ENCODE data around the gene ADAP1. TPM values are rescaled to one million over a fixed set of nuclear protein-coding genes. Genes with fewer than 3 reads are reported as not detected.
"Not testable (repeated sequence)": the region's sequence is repeated elsewhere in the genome, so short reads cannot be mapped to it uniquely, and the experiment has no call there.

ADAP1 gene
- polyA plus RNA-seq, 2 donors, result 5.8 to 25.7 TPM

DNA sequence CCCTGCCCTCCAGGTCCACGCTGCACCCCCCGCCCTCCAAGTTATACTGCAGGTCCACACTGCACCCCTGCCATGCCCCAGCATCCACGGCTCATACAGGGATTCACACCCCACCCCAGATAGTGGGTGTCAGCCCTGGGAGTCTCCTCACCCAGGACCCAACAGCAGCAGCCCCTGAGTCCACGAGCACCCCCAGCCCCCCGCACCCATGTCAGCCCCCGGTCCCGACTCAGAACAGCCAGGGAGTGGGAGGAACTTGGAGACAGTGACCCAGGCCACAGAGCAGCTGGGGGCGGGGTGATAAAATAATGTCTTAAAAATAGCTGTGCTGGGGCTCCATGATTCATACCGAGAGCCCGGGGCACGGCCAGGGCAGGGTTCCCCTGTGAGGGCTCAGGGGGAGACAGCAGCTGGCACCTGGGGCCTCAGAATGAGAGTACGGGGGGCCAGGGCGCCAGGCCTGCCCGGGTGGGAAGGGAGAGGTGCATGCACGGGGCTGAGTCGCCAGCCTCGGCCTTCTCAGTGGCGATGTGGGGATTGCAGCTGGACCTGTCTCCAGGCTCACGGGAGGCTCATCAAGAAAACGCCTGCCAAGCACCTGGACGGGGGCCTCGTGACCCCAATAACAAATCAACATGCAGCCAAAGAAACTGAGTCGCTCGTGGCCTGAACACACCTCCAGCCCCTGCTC, 29.8 kb downstream of the ADAP1 start:
- 60 to 69% methylated on average over 24 of the region's 24 CpGs for whole genome bisulfite sequencing, 2 donors
- Histone ChIP-seq H3K27me3 (ENCODE audit: control insufficient read depth in 1 of 2, insufficient read depth in 2 of 2, low read length in 2 of 2) (no peaks in the 10 kb centered on the region), H3K4me1 (ENCODE audit: control insufficient read depth in 2 of 2, insufficient read depth in 2 of 2, low read length in 1 of 2) (peaks cover 2% of the 10 kb centered on the region in 2 donors), H3K36me3 (ENCODE audit: control insufficient read depth in 2 of 2, insufficient read depth in 2 of 2, low read length in 1 of 2) (no peaks in the 10 kb centered on the region), H3K27ac (ENCODE audit: low read depth in 2 of 2, low read length in 1 of 2) (no peak overlapping the region), H3K9me3 (ENCODE audit: control insufficient read depth in 2 of 2, insufficient read depth in 1 of 2, low read depth in 1 of 2, low read length in 1 of 2) (no peaks in the 10 kb centered on the region), H3K4me3 (ENCODE audit: low read depth in 1 of 2, low read length in 2 of 2) (no peak overlapping the region)

DNA sequence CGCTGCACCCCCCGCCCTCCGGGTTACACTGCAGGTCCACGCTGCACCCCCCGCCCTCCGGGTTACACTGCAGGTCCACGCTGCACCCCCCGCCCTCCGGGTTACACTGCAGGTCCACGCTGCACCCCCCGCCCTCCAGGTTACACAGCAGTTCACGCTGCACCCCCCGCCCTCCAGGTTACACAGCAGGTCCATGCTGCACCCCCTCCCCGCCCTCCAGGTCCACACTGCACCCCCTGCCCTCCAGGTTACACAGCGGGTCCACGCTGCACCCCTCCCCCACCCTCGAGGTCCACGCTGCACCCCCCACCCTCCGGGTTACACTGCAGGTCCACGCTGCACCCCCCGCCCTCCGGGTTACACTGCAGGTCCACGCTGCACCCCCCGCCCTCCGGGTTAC, 30.4 kb downstream of the ADAP1 start:
- 73 to 75% methylated on average over 10 to 25 of the region's 25 CpGs for WGBS, 2 donors
- not testable (repeated sequence) for H3K4me3 ChIP-seq (ENCODE audit: low read depth in 1 of 2, low read length in 2 of 2); H3K27me3 ChIP-seq (ENCODE audit: control insufficient read depth in 1 of 2, insufficient read depth in 2 of 2, low read length in 2 of 2); H3K4me1 ChIP-seq (ENCODE audit: control insufficient read depth in 2 of 2, insufficient read depth in 2 of 2, low read length in 1 of 2); H3K9me3 ChIP-seq (ENCODE audit: control insufficient read depth in 2 of 2, insufficient read depth in 1 of 2, low read depth in 1 of 2, low read length in 1 of 2); H3K36me3 ChIP-seq (ENCODE audit: control insufficient read depth in 2 of 2, insufficient read depth in 2 of 2, low read length in 1 of 2)
- peak overlapping the region in 1 of 2 donors; percentile 36 for H3K27ac ChIP-seq (ENCODE audit: low read depth in 2 of 2, low read length in 1 of 2)

DNA sequence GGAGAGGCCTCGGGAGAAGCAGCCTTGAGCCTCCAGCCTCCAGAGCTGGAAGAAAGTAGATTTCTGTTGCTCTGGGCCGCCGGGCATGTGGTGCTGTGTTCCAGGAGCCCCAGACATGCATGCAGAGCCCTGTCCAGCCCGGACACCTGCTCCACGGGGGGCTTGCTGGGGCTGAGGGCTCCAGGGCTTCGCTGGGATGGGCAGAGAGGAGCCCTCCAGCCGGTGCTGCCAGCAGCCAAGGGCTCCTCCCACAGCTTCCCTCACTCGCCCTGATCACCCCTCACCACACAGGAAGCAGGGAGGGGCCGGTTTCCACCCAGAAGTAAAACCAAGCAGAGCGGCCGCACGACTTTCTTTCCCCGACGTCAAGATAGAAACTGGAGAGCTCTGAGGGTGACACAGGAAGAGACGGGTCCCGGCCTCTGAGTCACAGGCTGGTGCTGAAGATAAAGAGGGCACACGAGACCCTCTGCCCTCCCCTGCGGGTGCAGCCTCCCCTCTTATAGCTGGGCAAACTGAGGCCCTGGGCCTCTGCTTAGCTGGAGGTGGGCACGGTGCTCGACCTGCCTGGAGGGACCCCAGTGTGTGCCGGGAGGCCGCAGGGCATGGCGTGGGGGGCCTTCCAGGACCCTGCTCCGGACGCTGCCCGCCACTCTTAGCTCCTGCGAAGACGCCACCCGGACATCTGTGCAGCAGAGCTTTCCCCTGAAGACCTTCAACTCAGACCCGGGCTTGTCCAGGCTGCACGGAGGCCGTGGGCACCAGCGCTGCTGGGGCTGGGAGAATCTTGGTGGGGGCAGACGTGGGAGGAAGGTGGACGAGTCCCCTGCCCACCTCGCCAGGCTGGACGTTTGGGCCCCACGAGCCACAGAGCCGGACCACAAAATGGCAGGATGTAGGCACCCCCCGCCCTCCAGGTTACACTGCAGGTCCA, 31.1 kb downstream of the ADAP1 start:
- no peak overlapping the region for H3K4me3 ChIP-seq (ENCODE audit: low read depth in 1 of 2, low read length in 2 of 2)
- H3K4me1 ChIP-seq (ENCODE audit: control insufficient read depth in 2 of 2, insufficient read depth in 2 of 2, low read length in 1 of 2), result peaks cover 2% of the 10 kb centered on the region in 2 donors
- peak overlapping the region; percentile 45 to 59 for H3K27ac ChIP-seq (ENCODE audit: low read depth in 2 of 2, low read length in 1 of 2)
- no peaks in the 10 kb centered on the region for H3K9me3 ChIP-seq (ENCODE audit: control insufficient read depth in 2 of 2, insufficient read depth in 1 of 2, low read depth in 1 of 2, low read length in 1 of 2)
- H3K36me3 ChIP-seq (ENCODE audit: control insufficient read depth in 2 of 2, insufficient read depth in 2 of 2, low read length in 1 of 2), result no peaks in the 10 kb centered on the region
- H3K27me3 ChIP-seq (ENCODE audit: control insufficient read depth in 1 of 2, insufficient read depth in 2 of 2, low read length in 2 of 2), result no peaks in the 10 kb centered on the region
- 55 to 65% methylated on average over 38 to 40 of the region's 40 CpGs for WGBS, 2 donors

DNA sequence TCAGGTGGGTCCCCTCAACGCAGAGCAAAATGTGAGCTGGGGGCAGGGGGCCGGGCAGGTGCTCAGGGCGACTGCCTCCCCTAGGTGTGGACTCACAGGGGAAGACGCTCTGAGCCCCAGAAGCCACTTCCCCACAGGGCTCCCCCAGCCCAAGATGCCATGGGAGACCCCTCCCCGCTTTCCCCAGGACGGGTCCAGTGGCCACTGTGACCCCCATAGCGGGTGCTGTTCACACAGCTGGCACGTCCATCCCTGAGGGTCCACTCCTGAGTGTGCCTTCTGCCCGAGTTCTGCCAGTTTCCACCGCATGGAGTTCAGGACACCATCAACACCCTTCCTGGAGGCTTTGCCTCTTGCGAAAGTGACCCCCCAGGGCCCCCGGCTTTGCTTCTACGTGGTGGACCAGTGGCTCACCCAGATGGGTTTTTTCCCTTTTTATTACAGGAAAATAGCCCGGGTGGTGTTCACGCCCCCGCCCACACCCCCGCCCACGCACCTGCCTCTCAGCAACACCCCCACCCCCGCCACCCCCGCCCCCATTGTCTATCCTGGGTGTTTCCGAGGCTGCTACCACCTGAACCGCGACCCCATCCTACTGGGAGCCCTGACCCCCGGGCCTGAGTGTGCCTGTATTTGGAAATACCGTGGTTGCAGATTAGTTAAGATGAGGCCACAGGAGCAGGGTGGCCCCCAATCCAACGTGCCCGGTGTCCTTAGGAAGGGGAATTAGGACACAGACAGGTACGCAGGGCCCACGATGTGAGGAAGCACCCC, 32.0 kb downstream of the ADAP1 start:
- peaks cover 2% of the 10 kb centered on the region in 2 donors for H3K4me1 ChIP-seq (ENCODE audit: control insufficient read depth in 2 of 2, insufficient read depth in 2 of 2, low read length in 1 of 2)

DNA sequence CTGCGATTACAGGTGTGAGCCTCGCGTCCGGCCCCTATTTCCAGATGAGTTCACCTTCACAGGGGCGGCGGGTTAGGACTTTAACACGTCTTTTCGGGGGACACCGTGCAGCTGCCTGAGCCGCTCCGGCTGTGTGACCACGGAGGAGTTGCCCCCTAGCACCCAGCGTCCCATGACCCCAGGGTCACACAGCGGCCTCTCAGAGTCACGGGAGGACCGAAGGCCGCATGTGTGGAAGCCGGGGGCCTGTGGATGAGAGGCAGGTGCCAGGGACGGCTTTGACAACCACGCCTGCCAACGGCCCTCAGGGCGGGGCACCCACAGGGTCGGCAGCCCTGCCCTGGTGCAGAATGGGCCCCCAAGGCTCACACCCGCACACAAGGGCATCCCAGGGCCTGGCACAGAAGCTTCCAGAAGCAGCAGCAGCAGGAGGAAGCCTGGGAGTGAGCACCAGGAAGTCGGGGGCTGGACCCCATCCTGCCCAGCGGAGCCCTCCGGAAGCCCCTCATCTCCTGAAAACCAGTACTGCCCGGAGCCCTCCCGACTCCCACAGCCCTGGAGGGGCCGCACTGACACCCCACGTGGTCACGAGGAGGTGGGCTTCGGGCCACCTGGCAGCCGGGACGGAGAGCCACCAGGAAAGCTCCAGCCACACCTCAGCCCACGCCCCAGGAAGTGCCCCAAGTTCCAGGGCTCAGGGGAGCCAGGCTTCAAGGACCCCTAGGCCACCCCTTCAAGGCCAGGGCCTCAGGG, 32.7 kb downstream of the ADAP1 start:
- Histone ChIP-seq H3K4me1 (ENCODE audit: control insufficient read depth in 2 of 2, insufficient read depth in 2 of 2, low read length in 1 of 2) (peaks cover 2% of the 10 kb centered on the region in 2 donors), H3K36me3 (ENCODE audit: control insufficient read depth in 2 of 2, insufficient read depth in 2 of 2, low read length in 1 of 2) (no peaks in the 10 kb centered on the region), H3K9me3 (ENCODE audit: control insufficient read depth in 2 of 2, insufficient read depth in 1 of 2, low read depth in 1 of 2, low read length in 1 of 2) (no peaks in the 10 kb centered on the region), H3K4me3 (ENCODE audit: low read depth in 1 of 2, low read length in 2 of 2) (no peak overlapping the region), H3K27ac (ENCODE audit: low read depth in 2 of 2, low read length in 1 of 2) (no peak overlapping the region), H3K27me3 (ENCODE audit: control insufficient read depth in 1 of 2, insufficient read depth in 2 of 2, low read length in 2 of 2) (no peaks in the 10 kb centered on the region)
- WGBS, 2 donors, result 64 to 67% methylated on average over 36 of the region's 36 CpGs

More for the DNA sequence above, 32.0 kb downstream of the ADAP1 start:
- Histone ChIP-seq H3K4me3 (ENCODE audit: low read depth in 1 of 2, low read length in 2 of 2) (no peak overlapping the region), H3K9me3 (ENCODE audit: control insufficient read depth in 2 of 2, insufficient read depth in 1 of 2, low read depth in 1 of 2, low read length in 1 of 2) (no peaks in the 10 kb centered on the region), H3K27me3 (ENCODE audit: control insufficient read depth in 1 of 2, insufficient read depth in 2 of 2, low read length in 2 of 2) (no peaks in the 10 kb centered on the region), H3K27ac (ENCODE audit: low read depth in 2 of 2, low read length in 1 of 2) (peak overlapping the region; percentile 45 to 48), H3K36me3 (ENCODE audit: control insufficient read depth in 2 of 2, insufficient read depth in 2 of 2, low read length in 1 of 2) (no peaks in the 10 kb centered on the region)
- 65 to 66% methylated on average over 26 to 29 of the region's 29 CpGs for WGBS, 2 donors

DNA sequence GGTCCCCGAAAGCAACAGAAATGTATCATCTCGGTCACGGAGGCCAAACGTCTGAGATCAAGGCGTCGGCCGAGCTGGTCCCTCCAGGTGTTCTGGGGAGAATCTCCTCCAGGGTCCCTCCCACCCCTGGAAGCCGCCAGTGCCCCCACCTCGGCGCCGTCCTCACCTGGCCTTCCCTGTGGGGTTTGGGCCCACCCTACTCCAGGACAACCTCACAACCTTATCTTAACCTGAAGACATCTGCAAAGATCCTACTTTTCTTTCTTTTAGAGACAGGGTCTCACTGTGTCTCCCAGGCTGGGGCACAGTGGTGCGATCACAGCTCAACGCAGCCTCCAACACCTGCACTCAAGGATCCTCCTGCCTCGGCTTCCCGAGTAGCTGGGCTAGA, 33.4 kb downstream of the ADAP1 start:
- no peaks in the 10 kb centered on the region for H3K9me3 ChIP-seq (ENCODE audit: control insufficient read depth in 2 of 2, insufficient read depth in 1 of 2, low read depth in 1 of 2, low read length in 1 of 2)
- H3K36me3 ChIP-seq (ENCODE audit: control insufficient read depth in 2 of 2, insufficient read depth in 2 of 2, low read length in 1 of 2), result no peaks in the 10 kb centered on the region
- H3K4me1 ChIP-seq (ENCODE audit: control insufficient read depth in 2 of 2, insufficient read depth in 2 of 2, low read length in 1 of 2), result peaks cover 2 to 9% of the 10 kb centered on the region in 2 donors
- H3K4me3 ChIP-seq (ENCODE audit: low read depth in 1 of 2, low read length in 2 of 2), result no peak overlapping the region
- no peaks in the 10 kb centered on the region for H3K27me3 ChIP-seq (ENCODE audit: control insufficient read depth in 1 of 2, insufficient read depth in 2 of 2, low read length in 2 of 2)
- WGBS, 2 donors, result 91 to 92% methylated on average over 15 of the region's 15 CpGs
- H3K27ac ChIP-seq (ENCODE audit: low read depth in 2 of 2, low read length in 1 of 2), result no peak overlapping the region

DNA sequence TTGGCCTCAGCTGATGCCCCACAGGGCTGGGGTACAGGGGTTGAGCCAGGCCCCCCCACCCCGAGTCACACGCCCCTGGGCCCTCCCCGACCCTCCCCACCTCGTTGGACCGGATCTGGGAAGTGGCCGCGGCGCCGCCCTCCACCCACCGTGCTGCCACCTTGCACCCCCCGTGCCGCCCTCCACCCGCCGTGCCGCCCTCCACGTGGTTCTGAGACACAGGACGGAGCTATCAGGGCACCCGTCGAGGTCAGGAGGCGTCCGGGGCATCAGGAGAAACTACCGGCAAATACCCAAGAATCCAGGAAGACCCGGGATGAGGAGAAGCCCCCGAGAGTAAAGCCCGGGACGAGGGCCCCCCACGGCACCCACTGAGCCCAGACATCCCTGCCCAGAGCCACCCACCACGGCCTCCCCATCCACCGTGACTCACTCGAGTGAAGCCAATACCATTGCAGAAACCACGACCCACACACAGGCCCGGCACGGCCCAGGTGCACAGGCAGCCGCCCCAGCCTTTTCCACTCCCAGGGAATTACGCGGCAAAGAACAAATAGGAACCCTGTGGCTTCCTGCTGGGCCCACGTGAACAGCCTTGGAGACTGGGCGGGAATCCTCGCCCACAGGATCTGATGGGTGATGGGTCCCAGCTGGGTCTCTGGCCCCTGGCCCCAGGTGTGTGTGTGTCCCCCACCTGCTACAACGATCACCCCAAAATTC, 34.0 kb downstream of the ADAP1 start:
- H3K4me1 ChIP-seq (ENCODE audit: control insufficient read depth in 2 of 2, insufficient read depth in 2 of 2, low read length in 1 of 2), result peaks cover under 1 to 9% of the 10 kb centered on the region in 2 donors
- H3K9me3 ChIP-seq (ENCODE audit: control insufficient read depth in 2 of 2, insufficient read depth in 1 of 2, low read depth in 1 of 2, low read length in 1 of 2), result no peaks in the 10 kb centered on the region
- no peak overlapping the region for H3K4me3 ChIP-seq (ENCODE audit: low read depth in 1 of 2, low read length in 2 of 2)
- WGBS, 2 donors, result 77 to 79% methylated on average over 40 of the region's 40 CpGs
- H3K36me3 ChIP-seq (ENCODE audit: control insufficient read depth in 2 of 2, insufficient read depth in 2 of 2, low read length in 1 of 2), result no peaks in the 10 kb centered on the region
- H3K27me3 ChIP-seq (ENCODE audit: control insufficient read depth in 1 of 2, insufficient read depth in 2 of 2, low read length in 2 of 2), result no peaks in the 10 kb centered on the region
- H3K27ac ChIP-seq (ENCODE audit: low read depth in 2 of 2, low read length in 1 of 2), result no peak overlapping the region

DNA sequence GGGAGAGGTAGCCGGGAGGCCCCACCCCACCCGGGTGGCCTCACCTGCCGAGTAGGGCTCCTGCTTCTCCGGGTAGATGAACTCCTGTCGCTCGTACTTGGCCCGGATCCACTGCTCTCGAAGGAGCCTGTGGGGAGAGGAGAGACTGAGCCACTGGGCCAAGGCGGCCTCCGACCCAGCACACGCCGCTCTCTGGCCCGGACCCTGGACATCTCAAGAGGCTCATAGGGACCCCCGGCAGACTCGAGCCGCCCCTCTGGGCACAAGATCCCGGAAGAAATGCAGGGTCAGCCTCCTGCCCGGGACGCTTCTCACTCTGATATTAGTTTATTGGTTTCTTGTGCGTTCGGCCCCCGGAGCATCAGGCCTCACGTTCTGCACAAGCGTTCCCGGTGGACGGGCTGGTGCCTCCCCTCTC, 34.5 kb downstream of the ADAP1 start:
- peaks cover 0 to 9% of the 10 kb centered on the region in 2 donors for H3K4me1 ChIP-seq (ENCODE audit: control insufficient read depth in 2 of 2, insufficient read depth in 2 of 2, low read length in 1 of 2)
- H3K27ac ChIP-seq (ENCODE audit: low read depth in 2 of 2, low read length in 1 of 2), result no peak overlapping the region
- no peak overlapping the region for H3K4me3 ChIP-seq (ENCODE audit: low read depth in 1 of 2, low read length in 2 of 2)
- H3K27me3 ChIP-seq (ENCODE audit: control insufficient read depth in 1 of 2, insufficient read depth in 2 of 2, low read length in 2 of 2), result no peaks in the 10 kb centered on the region
- no peaks in the 10 kb centered on the region for H3K9me3 ChIP-seq (ENCODE audit: control insufficient read depth in 2 of 2, insufficient read depth in 1 of 2, low read depth in 1 of 2, low read length in 1 of 2)
- no peaks in the 10 kb centered on the region for H3K36me3 ChIP-seq (ENCODE audit: control insufficient read depth in 2 of 2, insufficient read depth in 2 of 2, low read length in 1 of 2)
- 71 to 85% methylated on average over 26 of the region's 26 CpGs for WGBS, 2 donors
